H1 (cell line): ENCODE measurements around the gene PPFIA2. TPM values are rescaled to one million over a fixed set of nuclear protein-coding genes. Genes with fewer than 3 reads are reported as not detected.

ENCODE experiments used
- ATF2 ChIP-seq: IDR thresholded peaks from 2 replicates; pipeline ENCODE4 v1.6.1; 2012; ENCODE audit warnings: low read length, inconsistent platforms
- ATF3 ChIP-seq: IDR thresholded peaks from 2 replicates; pipeline ENCODE4 v1.6.1; 2011; ENCODE audit warnings: low read depth, mild to moderate bottlenecking, low read length; ENCODE audit not compliant: insufficient read depth
- CHD7 ChIP-seq: fragments of 300-600 bp; sonication (generic); IDR thresholded peaks from 2 replicates; pipeline ENCODE4 v1.7.1; 2012; ENCODE audit warnings: low read length, moderate library complexity, mild to moderate bottlenecking, inconsistent platforms; ENCODE audit not compliant: insufficient replicate concordance
- CTBP2 ChIP-seq: IDR thresholded peaks from 2 replicates; pipeline ENCODE4 v1.7.0; 2011; ENCODE audit warnings: borderline replicate concordance, mild to moderate bottlenecking, moderate library complexity, mixed read lengths, low read length; ENCODE audit not compliant: insufficient read depth, insufficient read length
- TAF7 ChIP-seq: optimal IDR thresholded peaks from 2 replicates; pipeline ENCODE3; 2011; ENCODE audit warnings: low read depth, mild to moderate bottlenecking, inconsistent platforms, low read length, moderate library complexity, borderline replicate concordance
- TEAD4 ChIP-seq: IDR thresholded peaks from 2 replicates; pipeline ENCODE4 v1.6.1; 2012; ENCODE audit warnings: low read depth, low read length, inconsistent platforms, mixed read lengths
- polyA plus RNA-seq, 7 experiments: library from polyadenylated mRNA; depleted of rRNA in 3 of 7; stranded (reverse) in 5 of 7; unstranded in 2 of 7; fragments of >200 nt in 5 of 7; fragments of 200-250 nt in 2 of 7; gene quantifications; 1 replicate in 5 of 7; 2 replicates in 1 of 7; 4 replicates in 1 of 7; pipeline versions ENCODE4 v1.2.1 to v1.2.3, GENCODE V29; 2011 to 2013; ENCODE audit warnings: missing spikeins in 2 of 7, mixed read lengths in 2 of 7
- total RNA-seq: library from RNA; stranded (reverse); fragmentation: NEBNext Ultra II Directional; extraction: Animal tissue kit (Norgen Biotek cat#: 25700); gene quantifications from 2 replicates; pipeline ENCODE4 v1.2.1, GENCODE V29; 2021

Gene PPFIA2
- total and polyA plus RNA-seq, 2 of the 8 experiments (the other 6 are each of a cell fraction or from before 2014, with no cell fraction given) = 1.2 to 1.8 TPM

GRCh38 chr12:81626406-81626805 is 132.7 kb downstream of the PPFIA2 start (continued):
- no peak for TF ChIP-seq CHD7
- TF ChIP-seq CTBP2 = no peak
- TF ChIP-seq TAF7 = no peak
- no peak for TF ChIP-seq ATF2
- no peak for TF ChIP-seq ATF3
- TF ChIP-seq TEAD4 = no peak
